ENCODE measurements around the gene EPHB1. TPM values are rescaled to one million over a fixed set of nuclear protein-coding genes. Genes with fewer than 3 reads are reported as not detected.

EPHB1 gene
- total RNA-seq, 4 donors from 2014 or later = 2.3 to 5.6 (median 4.6) TPM

GRCh38 chr3:134886991-134887390 is 91.9 kb downstream of the EPHB1 start:
- intact Hi-C loops (cut with DNase I) = no loop called here
- Histone ChIP-seq H3K4me1 (no peaks in the 10 kb centered on the region), H3K36me3 (no peaks in the 10 kb centered on the region), H3K4me3 (replicated peaks in 1 of 3) (no peak overlapping the region), H3K27ac (no peak overlapping the region), H3K27me3 (no peaks in the 10 kb centered on the region), H3K9me3 (no peaks in the 10 kb centered on the region)
- 84 to 91% methylated on average over 4 of the region's 4 CpGs for WGBS, 2 donors
- DNase-seq = no peak
- no peak for TF ChIP-seq CTCF (IDR thresholded peaks at IDR 0.05)
- TF ChIP-seq POLR2A (IDR thresholded peaks at IDR 0.05) = no peak

- H3K4me3 ChIP-seq (replicated peaks in 1 of 3) = no peak overlapping the region
- no peak for TF ChIP-seq CTCF (IDR thresholded peaks at IDR 0.05)
- TF ChIP-seq POLR2A (IDR thresholded peaks at IDR 0.05) = no peak
- no peak overlapping the region for H3K27ac ChIP-seq
- H3K9me3 ChIP-seq = no peaks in the 10 kb centered on the region
- no peaks in the 10 kb centered on the region for H3K4me1 ChIP-seq
- no peaks in the 10 kb centered on the region for H3K27me3 ChIP-seq
- DNase-seq = no peak
- H3K36me3 ChIP-seq = no peaks in the 10 kb centered on the region
- intact Hi-C loops (cut with DNase I) = no loop called here
Measured at GRCh38 chr3:134887536-134887935, 92.5 kb downstream of the EPHB1 start.

- H3K9me3 ChIP-seq = no peaks in the 10 kb centered on the region
- no peak overlapping the region for H3K27ac ChIP-seq
- DNase-seq = no peak
- no peaks in the 10 kb centered on the region for H3K27me3 ChIP-seq
- no peak for TF ChIP-seq POLR2A (IDR thresholded peaks at IDR 0.05)
- TF ChIP-seq CTCF (IDR thresholded peaks at IDR 0.05) = no peak
- H3K4me3 ChIP-seq (replicated peaks in 1 of 3) = no peak overlapping the region
- H3K4me1 ChIP-seq = no peaks in the 10 kb centered on the region
- 48 to 81% methylated on average over 2 of the region's 2 CpGs for WGBS, 2 donors
- intact Hi-C loops (cut with DNase I) = no loop called here
- H3K36me3 ChIP-seq = no peaks in the 10 kb centered on the region
Measured at GRCh38 chr3:134892326-134892725, 97.3 kb downstream of the EPHB1 start.

GRCh38 chr3:134892761-134893160 is 97.7 kb downstream of the EPHB1 start:
- no peak overlapping the region for H3K4me3 ChIP-seq (replicated peaks in 1 of 3)
- H3K4me1 ChIP-seq = no peaks in the 10 kb centered on the region
- no peaks in the 10 kb centered on the region for H3K27me3 ChIP-seq
- no peak for TF ChIP-seq POLR2A (IDR thresholded peaks at IDR 0.05)
- no peak for TF ChIP-seq CTCF (IDR thresholded peaks at IDR 0.05)
- WGBS, 2 donors = 78 to 90% methylated on average over 5 of the region's 5 CpGs
- H3K36me3 ChIP-seq = no peaks in the 10 kb centered on the region
- no peak overlapping the region for H3K27ac ChIP-seq
- no peak for DNase-seq
- H3K9me3 ChIP-seq = no peaks in the 10 kb centered on the region
- intact Hi-C loops (cut with DNase I) = no loop called here

GRCh38 chr3:134894533-134894932 is 99.5 kb downstream of the EPHB1 start:
- Histone ChIP-seq H3K9me3 (no peaks in the 10 kb centered on the region), H3K27ac (no peak overlapping the region), H3K4me1 (no peaks in the 10 kb centered on the region), H3K4me3 (replicated peaks in 1 of 3) (no peak overlapping the region), H3K36me3 (no peaks in the 10 kb centered on the region), H3K27me3 (no peaks in the 10 kb centered on the region)
- intact Hi-C loops (cut with DNase I) = no loop called here
- DNase-seq = no peak
- WGBS, 2 donors = 71 to 88% methylated on average over 4 of the region's 4 CpGs
- TF ChIP-seq CTCF (IDR thresholded peaks at IDR 0.05) (no peak), POLR2A (IDR thresholded peaks at IDR 0.05) (no peak)

All from thyroid gland (tissue), 4 donors.